HG02884 (cell line): Measurements from ENCODE around the gene ARHGEF25.

Source experiments
- ATAC-seq: cut with Tn5 transposase; IDR thresholded peaks from one replicate; pipeline ENCODE4 v1.9.1; 2021; ENCODE audit warnings: mild to moderate bottlenecking, moderate library complexity; ENCODE audit not compliant: unreplicated experiment

ARHGEF25 gene

GRCh38 chr12:57620936-57621496, 9.8 kb downstream of the ARHGEF25 start:
- ATAC-seq: no peak

DNA sequence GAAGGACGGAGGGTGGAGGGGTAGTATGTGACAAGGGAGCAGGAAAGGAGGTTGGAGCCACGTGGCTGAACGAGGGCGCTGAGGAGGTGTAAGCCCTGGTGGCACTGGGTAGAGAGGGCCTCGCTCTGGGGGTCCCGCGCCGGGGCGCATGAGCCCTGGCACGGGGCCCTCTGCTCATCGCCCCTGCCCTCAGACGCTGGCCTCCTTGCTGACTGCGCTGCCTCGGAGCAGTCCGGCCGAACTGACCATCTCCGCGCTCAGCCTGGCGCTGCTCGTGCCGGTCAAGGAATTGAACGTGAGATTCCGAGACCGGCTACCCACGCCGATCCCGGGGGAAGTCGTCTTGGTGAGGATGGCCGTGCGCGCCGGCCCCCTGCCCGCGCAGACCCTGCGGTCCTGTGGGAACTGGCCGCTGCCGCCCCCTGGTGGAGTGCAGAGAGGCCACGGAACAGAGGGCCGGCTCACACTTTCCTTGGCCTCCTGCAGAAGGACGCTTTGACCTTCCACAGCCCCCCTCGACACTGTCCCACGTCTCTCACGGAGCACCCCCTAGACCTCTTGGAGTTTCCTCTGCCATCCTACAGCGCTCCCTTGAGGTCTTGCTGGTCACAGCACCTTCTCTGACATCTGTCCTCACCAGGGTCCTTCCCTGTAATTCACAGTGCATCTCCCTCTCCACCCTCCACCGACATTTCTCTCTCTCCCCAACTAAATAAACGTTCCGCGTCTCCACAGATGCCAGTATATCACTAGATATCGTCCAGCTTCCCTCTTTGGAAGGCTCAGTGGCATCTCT, 10.5 kb downstream of the ARHGEF25 start:
- no peak for ATAC-seq

- no peak for ATAC-seq
Observed at GRCh38 chr12:57622293-57623245, 11.3 kb downstream of the ARHGEF25 start.

- no peak for ATAC-seq
Observed at GRCh38 chr12:57623385-57623784, 12.2 kb downstream of the ARHGEF25 start.

DNA sequence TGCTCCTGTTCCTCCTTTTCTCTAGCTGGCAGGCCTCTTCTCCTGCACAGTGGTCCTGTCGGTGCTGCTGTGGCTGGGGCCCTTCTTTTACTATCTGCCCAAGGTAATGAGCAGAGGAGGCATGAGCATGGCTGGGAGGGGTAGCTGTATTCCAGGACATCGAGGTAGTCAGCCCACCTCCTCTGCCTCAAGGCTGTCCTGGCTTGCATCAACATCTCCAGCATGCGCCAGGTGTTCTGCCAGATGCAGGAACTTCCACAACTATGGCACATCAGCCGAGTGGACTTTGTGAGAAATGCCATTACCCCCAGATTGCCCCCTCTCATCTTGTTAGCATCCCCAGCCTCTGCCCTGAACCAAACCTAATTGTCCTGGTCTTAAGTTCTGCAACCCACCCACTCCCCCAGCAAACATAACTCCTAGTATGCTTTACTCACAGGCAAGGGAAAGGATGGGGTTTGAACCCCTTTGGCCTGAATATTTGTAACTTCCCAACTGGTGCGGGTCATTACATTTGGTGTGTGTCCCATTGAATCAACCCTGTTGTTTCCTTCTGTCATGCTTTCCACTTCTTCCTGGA, 12.7 kb downstream of the ARHGEF25 start:
- no peak for ATAC-seq

DNA sequence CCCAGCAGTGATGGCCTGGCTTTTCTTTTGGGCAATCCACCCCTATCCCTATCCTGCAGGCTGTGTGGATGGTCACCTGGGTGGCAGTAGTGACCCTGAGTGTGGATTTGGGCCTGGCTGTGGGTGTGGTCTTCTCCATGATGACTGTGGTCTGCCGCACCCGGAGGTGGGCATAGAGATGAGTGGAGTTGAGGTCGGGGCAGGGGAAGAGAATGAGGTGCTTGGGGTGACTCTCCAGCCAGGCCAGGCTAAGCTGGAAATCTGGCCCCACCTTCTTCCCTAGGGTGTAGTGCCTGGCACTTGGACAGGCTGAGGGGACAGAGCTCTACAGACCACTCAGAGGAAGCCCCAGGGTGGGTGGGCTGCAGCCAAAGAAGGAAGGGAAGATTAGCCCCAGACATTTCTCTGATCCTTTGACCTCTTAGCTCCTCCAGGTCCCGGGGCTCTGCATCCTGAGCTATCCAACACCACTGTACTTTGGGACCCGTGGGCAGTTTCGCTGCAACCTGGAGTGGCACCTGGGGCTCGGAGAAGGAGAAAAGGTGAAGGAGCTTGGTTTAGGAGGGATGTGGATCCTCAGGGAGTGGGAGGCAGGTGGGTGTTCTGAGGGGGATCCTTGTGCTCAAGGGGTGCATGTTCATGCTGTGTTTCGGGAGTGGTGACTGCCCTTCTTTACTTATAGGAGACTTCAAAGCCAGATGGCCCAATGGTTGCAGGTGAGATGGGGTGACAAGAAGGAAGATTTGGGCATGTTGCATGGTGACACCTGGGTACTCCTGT, 13.4 kb downstream of the ARHGEF25 start:
- no peak for ATAC-seq

DNA sequence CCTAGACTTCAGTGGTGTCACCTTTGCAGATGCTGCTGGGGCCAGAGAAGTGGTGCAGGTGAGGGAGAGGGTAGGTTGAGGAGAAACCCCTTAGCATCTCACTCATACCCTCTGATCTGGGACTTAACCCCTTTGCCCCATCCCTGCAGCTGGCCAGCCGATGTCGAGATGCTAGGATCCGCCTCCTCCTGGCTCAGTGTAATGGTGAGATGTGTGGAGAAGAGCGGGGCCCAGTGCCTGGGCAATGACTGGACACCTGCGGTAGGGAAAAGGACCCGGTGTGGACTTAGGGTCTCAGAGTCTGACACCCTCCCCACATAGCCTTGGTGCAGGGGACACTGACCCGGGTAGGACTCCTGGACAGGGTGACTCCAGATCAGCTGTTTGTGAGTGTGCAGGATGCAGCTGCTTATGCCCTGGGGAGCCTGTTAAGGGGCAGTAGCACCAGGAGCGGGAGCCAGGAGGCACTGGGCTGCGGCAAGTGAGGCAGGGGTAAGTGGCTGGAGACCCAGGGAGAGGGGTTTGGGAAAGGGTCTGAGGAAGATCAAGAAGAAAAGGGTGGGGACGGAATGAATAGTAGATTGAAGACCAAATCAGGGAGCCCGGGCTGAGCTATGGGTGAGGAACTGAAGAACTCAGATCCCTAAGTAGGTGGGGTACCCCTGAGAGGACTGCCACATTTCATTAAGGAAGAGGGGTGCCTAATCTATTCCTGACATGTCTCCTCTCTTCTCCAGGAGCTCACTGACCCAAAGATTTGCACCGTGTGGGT, 14.2 kb downstream of the ARHGEF25 start:
- no peak for ATAC-seq

GRCh38 chr12:57626111-57626920, 15.1 kb downstream of the ARHGEF25 start:
- ATAC-seq: no peak

- ATAC-seq: no peak
Observed at GRCh38 chr12:57626921-57627445, 15.7 kb downstream of the ARHGEF25 start.

DNA sequence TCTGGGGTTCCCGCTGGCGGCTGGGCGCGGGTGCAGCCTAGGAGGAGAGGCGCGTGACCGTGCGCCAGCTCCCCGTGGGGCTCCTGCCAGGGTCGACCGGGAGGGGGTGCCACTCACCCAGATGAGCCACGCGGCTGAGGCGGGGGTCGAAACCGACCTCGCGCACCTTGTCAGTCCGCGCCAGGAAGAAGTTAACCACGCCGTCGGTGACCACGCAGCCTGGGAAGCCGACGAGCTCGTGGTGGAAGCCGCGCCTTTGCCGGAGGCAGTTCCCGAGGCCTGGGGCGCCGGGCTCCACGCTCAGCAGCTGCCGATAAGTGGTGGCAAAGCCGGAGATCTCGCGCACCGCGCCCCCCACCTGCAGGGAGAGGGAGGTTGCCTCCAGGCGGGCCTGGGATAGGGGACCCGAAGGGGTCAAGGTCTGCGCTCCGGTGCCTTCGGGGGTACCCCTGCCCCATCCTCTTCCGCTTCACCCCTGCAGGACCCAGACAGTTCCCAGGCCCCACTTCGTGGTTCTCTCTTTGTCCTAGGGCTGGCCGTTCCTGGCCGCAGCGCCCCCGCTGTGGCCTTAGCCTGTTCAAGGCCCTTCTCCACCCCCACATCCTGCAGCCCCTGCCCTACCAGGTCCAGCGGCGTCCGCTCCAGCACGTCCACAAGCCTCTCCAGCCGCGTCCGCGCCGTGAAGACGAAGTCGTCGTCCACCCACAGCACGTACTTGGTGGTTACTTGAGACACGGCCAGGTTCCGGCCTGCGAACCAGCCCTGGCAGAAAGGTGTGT, 16.5 kb downstream of the ARHGEF25 start:
- no peak for ATAC-seq

DNA sequence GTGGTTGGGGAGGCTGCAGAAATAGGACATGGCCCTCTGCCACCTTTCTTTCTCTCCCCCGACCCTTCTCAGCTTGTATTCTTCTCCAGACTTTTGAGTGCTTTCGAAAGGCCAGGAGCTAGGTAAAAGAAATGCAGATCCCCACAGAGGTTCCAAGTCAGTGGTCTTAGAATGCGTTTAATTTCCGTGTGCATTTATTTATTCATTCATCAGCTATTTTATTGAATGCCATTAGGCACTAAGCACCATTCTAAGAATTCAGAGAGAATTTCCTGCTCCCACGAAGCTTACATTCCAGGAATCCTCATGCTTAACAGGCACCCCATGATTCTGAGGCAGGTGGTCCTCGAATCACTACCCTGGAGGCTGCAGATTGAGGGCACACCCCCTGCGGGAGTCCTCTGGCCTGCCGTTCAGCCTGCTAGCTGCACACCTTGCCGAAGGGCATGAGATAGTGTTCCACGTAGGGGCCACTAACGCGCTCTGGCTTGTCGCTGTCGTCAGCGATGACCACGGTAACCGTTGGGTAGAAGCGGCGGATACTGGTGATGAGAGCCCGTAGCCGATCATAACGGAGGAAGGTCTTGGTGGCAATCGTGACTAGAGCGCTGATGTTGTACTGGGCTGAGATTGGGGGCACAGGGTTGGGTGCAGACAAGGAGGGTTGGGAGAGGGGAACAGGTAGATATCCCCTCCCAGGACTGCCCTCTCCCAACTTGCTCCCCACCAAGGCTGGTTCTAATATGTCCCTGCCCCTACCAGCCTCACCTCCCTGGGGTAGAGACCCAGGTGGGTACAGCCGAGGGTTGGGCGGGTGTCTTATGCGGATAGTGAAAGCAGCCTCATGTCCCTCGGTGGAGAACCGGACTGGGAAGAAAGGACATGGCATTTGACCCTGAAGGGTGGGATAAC, 17.3 kb downstream of the ARHGEF25 start:
- no peak for ATAC-seq

DNA sequence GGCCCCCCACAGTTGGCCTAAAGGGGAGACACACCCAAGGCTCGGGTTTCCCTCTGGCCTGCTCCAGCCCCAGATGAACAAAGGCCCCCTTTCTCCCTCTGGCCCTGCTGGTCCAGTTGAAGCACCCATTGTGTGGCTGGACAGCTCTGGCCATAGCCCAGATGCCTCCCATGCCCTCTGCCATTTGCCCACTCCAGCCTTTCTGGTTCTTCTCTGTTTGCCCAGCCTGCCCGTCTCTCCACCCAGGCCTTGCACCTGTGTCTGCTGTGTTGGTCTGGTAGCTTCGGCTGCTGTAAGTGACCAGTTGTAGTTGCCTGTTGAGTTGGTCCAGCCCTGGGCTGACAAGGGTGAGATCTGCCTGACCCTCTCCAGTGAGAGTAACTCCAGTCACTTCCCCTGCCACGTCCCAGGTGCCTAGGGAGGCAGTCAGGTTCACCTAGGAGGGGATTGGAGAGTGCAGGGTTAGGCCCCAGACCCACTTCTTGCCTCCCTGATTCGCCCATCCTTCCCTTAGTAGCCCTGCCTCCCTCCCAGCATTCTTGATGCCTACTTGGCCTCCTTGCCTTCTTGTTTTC, 18.7 kb downstream of the ARHGEF25 start:
- no peak for ATAC-seq

DNA sequence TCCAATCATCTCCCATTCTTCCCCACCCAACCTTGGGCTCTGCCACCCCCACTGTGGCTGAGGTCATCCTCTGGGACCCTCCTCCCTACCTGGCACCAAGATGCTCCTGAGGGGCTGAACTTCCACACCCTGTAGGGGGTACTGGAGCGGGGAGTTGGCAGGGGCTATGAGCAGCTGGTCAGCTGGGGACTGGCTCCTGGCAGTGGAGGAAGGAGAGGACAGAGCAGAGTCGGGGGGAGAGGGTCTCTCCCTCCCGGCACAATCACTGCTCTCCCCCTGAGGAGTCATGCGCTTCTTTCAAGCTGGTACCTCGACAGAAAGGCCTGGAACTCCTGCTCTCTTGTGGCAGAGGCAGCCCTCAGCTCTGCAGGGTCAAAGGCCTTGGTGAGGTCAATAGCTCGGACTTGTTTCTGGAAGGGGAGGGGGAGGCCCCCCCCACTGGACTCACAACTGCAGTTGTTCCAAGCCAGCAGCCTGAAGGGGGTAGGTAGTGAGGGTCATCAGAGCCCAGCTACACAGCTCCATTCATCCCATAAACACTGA, 19.7 kb downstream of the ARHGEF25 start:
- no peak for ATAC-seq

GRCh38 chr12:57631566-57632072, 20.4 kb downstream of the ARHGEF25 start:
- ATAC-seq: no peak

DNA sequence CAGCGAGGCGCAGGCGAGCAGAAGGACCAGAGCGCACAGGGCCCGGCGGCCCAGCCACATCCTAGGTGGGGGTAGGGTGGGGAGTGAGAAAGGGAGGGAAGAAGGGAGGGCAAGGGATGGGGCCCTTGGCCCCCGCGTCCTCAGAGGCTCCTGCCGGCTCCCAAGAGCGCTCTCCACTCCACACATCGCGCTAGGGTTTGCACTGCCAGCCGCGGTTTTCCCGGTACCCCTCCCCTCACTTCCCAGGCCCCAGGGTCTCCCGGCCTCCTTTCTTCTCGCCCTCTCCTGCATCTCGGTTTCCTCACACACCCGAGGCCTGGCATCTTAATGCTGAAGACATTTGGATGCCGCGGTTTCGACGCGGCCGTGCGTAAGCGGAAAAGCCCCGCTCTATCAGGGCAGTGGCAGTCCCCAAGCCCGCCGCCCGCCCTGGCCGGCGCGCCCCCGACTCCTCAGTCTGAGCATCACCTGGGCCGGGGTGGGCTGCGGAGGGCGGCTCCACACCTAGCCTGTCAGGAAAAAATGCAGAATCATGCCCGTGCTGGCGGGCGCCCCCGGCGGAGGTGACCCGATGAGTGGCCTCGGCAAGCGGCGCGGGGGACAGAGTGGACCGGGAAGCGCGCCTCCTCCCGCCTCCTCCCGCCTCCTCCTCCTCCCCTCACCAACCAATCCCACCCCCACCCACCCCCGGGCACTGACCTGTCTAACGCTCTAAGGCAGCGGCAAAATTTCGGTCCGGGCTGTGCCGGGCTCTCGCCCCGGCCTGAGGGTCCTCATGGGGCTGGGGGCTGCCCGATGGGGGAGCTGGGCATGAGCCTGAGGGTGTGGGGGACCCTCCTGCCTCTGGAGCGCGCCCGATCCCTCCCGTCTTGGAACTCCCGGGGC, 21.1 kb downstream of the ARHGEF25 start:
- ATAC-seq: peak; percentile 31
